Progenitor cell of endocrine pancreas (in vitro differentiated cells): ENCODE results near the gene PLXND1. TPM values are rescaled to one million over a fixed set of nuclear protein-coding genes. Genes with fewer than 3 reads are reported as not detected.

Experiments
- DNase-seq: peaks from one replicate; pipeline ENCODE4 v3.0.0; 2021; ENCODE audit warnings: low spot score; ENCODE audit not compliant: unreplicated experiment
- H3K27ac Mint-ChIP-seq: 2 replicates; pipeline ENCODE4 v1.8.0; 2021; ENCODE audit warnings: mild to moderate bottlenecking, moderate library complexity, mixed read lengths
- H3K27me3 Mint-ChIP-seq: 2 replicates; pipeline ENCODE4 v1.8.0; 2021; ENCODE audit warnings: mixed read lengths
- H3K36me3 Mint-ChIP-seq: 2 replicates; pipeline ENCODE4 v1.8.0; 2022; ENCODE audit warnings: mixed read lengths; ENCODE audit not compliant: insufficient read depth
- H3K4me1 Mint-ChIP-seq: 2 replicates; pipeline ENCODE4 v1.8.0; 2021; ENCODE audit warnings: low read depth, mixed read lengths
- H3K4me3 Mint-ChIP-seq: 2 replicates; pipeline ENCODE4 v1.8.0; 2021; ENCODE audit warnings: low read depth, mild to moderate bottlenecking, moderate library complexity, mixed read lengths
- H3K9me3 Mint-ChIP-seq: 2 replicates; pipeline ENCODE4 v1.8.0; 2021; ENCODE audit warnings: low read depth, mixed read lengths
- CTCF ChIP-seq: fragments of 200-600 bp; sonication (generic); IDR thresholded peaks from one replicate; pipeline ENCODE4 v1.5.0; 2021; ENCODE audit warnings: antibody characterized with exemption, mild to moderate bottlenecking; ENCODE audit not compliant: unreplicated experiment
- total RNA-seq: library from RNA; stranded (reverse); gene quantifications from 2 replicates; pipeline ENCODE4 v1.2.1, GENCODE V29; 2021

The PLXND1 gene
- total RNA-seq, 1 donor from 2014 or later: 18.0 TPM

- no peak overlapping the region for H3K27ac Mint-ChIP-seq
- no peak for DNase-seq
- TF ChIP-seq CTCF: no peak
- no peaks in the 10 kb centered on the region for H3K27me3 Mint-ChIP-seq
- peaks cover 2% of the 10 kb centered on the region for H3K4me1 Mint-ChIP-seq
- no peaks in the 10 kb centered on the region for H3K9me3 Mint-ChIP-seq
- H3K4me3 Mint-ChIP-seq: no peak overlapping the region
- H3K36me3 Mint-ChIP-seq: no peaks in the 10 kb centered on the region
Observed at GRCh38 chr3:129560269-129560787, 46.1 kb downstream of the PLXND1 start.

- Mint-ChIP-seq H3K4me1 (peaks cover 2% of the 10 kb centered on the region), H3K36me3 (no peaks in the 10 kb centered on the region), H3K27me3 (peaks cover 3% of the 10 kb centered on the region), H3K9me3 (no peaks in the 10 kb centered on the region), H3K27ac (no peak overlapping the region), H3K4me3 (no peak overlapping the region)
- DNase-seq: no peak
- TF ChIP-seq CTCF: no peak
Observed at GRCh38 chr3:129559565-129560079, 46.9 kb downstream of the PLXND1 start.

- H3K27ac Mint-ChIP-seq: no peak overlapping the region
- H3K27me3 Mint-ChIP-seq: peaks cover 10% of the 10 kb centered on the region
- DNase-seq: no peak
- H3K9me3 Mint-ChIP-seq: no peaks in the 10 kb centered on the region
- no peaks in the 10 kb centered on the region for H3K36me3 Mint-ChIP-seq
- H3K4me1 Mint-ChIP-seq: peaks cover 2% of the 10 kb centered on the region
- no peak overlapping the region for H3K4me3 Mint-ChIP-seq
- no peak for TF ChIP-seq CTCF
Observed at GRCh38 chr3:129558772-129559564, 47.5 kb downstream of the PLXND1 start.

- no peak overlapping the region for H3K4me3 Mint-ChIP-seq
- no peak for DNase-seq
- H3K36me3 Mint-ChIP-seq: no peaks in the 10 kb centered on the region
- peak overlapping the region; percentile 9 for H3K27ac Mint-ChIP-seq
- no peak for TF ChIP-seq CTCF
- peaks cover 10% of the 10 kb centered on the region for H3K27me3 Mint-ChIP-seq
- H3K9me3 Mint-ChIP-seq: no peaks in the 10 kb centered on the region
- H3K4me1 Mint-ChIP-seq: peaks cover 2% of the 10 kb centered on the region
Observed at GRCh38 chr3:129558081-129558771, 48.2 kb downstream of the PLXND1 start.

GRCh38 chr3:129557548-129557894 lies 49.0 kb downstream of the PLXND1 start:
- H3K9me3 Mint-ChIP-seq: no peaks in the 10 kb centered on the region
- peaks cover 2% of the 10 kb centered on the region for H3K4me1 Mint-ChIP-seq
- no peak overlapping the region for H3K27ac Mint-ChIP-seq
- no peak for DNase-seq
- peaks cover 15% of the 10 kb centered on the region for H3K27me3 Mint-ChIP-seq
- H3K4me3 Mint-ChIP-seq: no peak overlapping the region
- no peaks in the 10 kb centered on the region for H3K36me3 Mint-ChIP-seq
- TF ChIP-seq CTCF: no peak
